ENCODE results near the gene RAB31.
"Not testable (repeated sequence)": the region's sequence is repeated elsewhere in the genome, so short reads cannot be mapped to it uniquely, and the experiment has no call there.

Gene RAB31

GRCh38 chr18:9886005-9886348 lies 177.9 kb downstream of the RAB31 start:
- H3K27me3 ChIP-seq: no peaks in the 10 kb centered on the region
- H3K4me2 ChIP-seq: no peak overlapping the region
- H3K4me3 ChIP-seq: no peak overlapping the region
- TF ChIP-seq Cebpa-rat (IDR thresholded peaks at IDR 0.05): no peak
- no peaks in the 10 kb centered on the region for H3K4me1 ChIP-seq
- no peak overlapping the region for H3K9ac ChIP-seq
- H3K9me3 ChIP-seq: no peaks in the 10 kb centered on the region
- H4K20me1 ChIP-seq: no peaks in the 10 kb centered on the region
- H3K36me3 ChIP-seq: no peaks in the 10 kb centered on the region
- no peak overlapping the region for H3K27ac ChIP-seq

GRCh38 chr18:9887992-9888391 lies 179.9 kb downstream of the RAB31 start:
- Histone ChIP-seq H3K36me3 (no peaks in the 10 kb centered on the region), H3K9me3 (no peaks in the 10 kb centered on the region), H3K27ac (no peak overlapping the region), H3K9ac (no peak overlapping the region), H4K20me1 (no peaks in the 10 kb centered on the region), H3K4me2 (no peak overlapping the region), H3K4me1 (no peaks in the 10 kb centered on the region), H3K4me3 (no peak overlapping the region), H3K27me3 (no peaks in the 10 kb centered on the region)
- no peak for TF ChIP-seq Cebpa-rat (IDR thresholded peaks at IDR 0.05)

- no peaks in the 10 kb centered on the region for H3K36me3 ChIP-seq
- H3K4me1 ChIP-seq: no peaks in the 10 kb centered on the region
- H3K9me3 ChIP-seq: no peaks in the 10 kb centered on the region
- TF ChIP-seq Cebpa-rat (IDR thresholded peaks at IDR 0.05): no peak
- H4K20me1 ChIP-seq: no peaks in the 10 kb centered on the region
- no peak overlapping the region for H3K4me2 ChIP-seq
- no peak overlapping the region for H3K9ac ChIP-seq
- H3K27me3 ChIP-seq: no peaks in the 10 kb centered on the region
- no peak overlapping the region for H3K27ac ChIP-seq
- no peak overlapping the region for H3K4me3 ChIP-seq
These were observed 182.1 kb downstream of the RAB31 start for GRCh38 chr18:9890196-9890595.

GRCh38 chr18:9890957-9891356 lies 182.9 kb downstream of the RAB31 start:
- H3K36me3 ChIP-seq: no peaks in the 10 kb centered on the region
- H3K4me2 ChIP-seq: no peak overlapping the region
- no peak for TF ChIP-seq Cebpa-rat (IDR thresholded peaks at IDR 0.05)
- H3K9me3 ChIP-seq: no peaks in the 10 kb centered on the region
- no peak overlapping the region for H3K9ac ChIP-seq
- no peaks in the 10 kb centered on the region for H3K27me3 ChIP-seq
- no peaks in the 10 kb centered on the region for H3K4me1 ChIP-seq
- no peak overlapping the region for H3K4me3 ChIP-seq
- H4K20me1 ChIP-seq: no peaks in the 10 kb centered on the region
- no peak overlapping the region for H3K27ac ChIP-seq

GRCh38 chr18:9891515-9891914 lies 183.4 kb downstream of the RAB31 start:
- H3K27me3 ChIP-seq, H3K36me3 ChIP-seq, H3K9me3 ChIP-seq, H3K4me2 ChIP-seq, H3K27ac ChIP-seq, H3K4me3 ChIP-seq, H4K20me1 ChIP-seq, H3K4me1 ChIP-seq, H3K9ac ChIP-seq: not testable (repeated sequence)

- H3K27ac ChIP-seq: no peak overlapping the region
These were observed 186.5 kb downstream of the RAB31 start for GRCh38 chr18:9894454-9895068.

GRCh38 chr18:9897129-9897528 lies 189.0 kb downstream of the RAB31 start:
- Histone ChIP-seq H3K27me3 (no peaks in the 10 kb centered on the region), H3K36me3 (no peaks in the 10 kb centered on the region), H3K27ac (no peak overlapping the region)

More at GRCh38 chr18:9894454-9895068, 186.5 kb downstream of the RAB31 start:
- Histone ChIP-seq H3K36me3 (no peaks in the 10 kb centered on the region), H3K27me3 (no peaks in the 10 kb centered on the region), H3K4me2 (no peak overlapping the region), H3K4me3 (no peak overlapping the region), H3K4me1 (no peaks in the 10 kb centered on the region), H3K9ac (no peak overlapping the region), H3K9me3 (no peaks in the 10 kb centered on the region), H4K20me1 (no peaks in the 10 kb centered on the region)
- no peak for TF ChIP-seq Cebpa-rat (IDR thresholded peaks at IDR 0.05)

GRCh38 chr18:9897787-9898291 lies 189.7 kb downstream of the RAB31 start:
- H3K9me3 ChIP-seq, H3K4me2 ChIP-seq, H3K4me3 ChIP-seq, H3K4me1 ChIP-seq, H3K27ac ChIP-seq, H3K36me3 ChIP-seq, H3K27me3 ChIP-seq, H4K20me1 ChIP-seq, H3K9ac ChIP-seq: not testable (repeated sequence)

More at GRCh38 chr18:9897129-9897528, 189.0 kb downstream of the RAB31 start:
- Histone ChIP-seq H4K20me1 (no peaks in the 10 kb centered on the region), H3K9me3 (no peaks in the 10 kb centered on the region), H3K4me3 (no peak overlapping the region), H3K9ac (no peak overlapping the region), H3K4me2 (no peak overlapping the region), H3K4me1 (no peaks in the 10 kb centered on the region)
- TF ChIP-seq Cebpa-rat (IDR thresholded peaks at IDR 0.05): no peak

GRCh38 chr18:9898792-9899549 lies 190.9 kb downstream of the RAB31 start:
- Histone ChIP-seq H3K36me3 (no peaks in the 10 kb centered on the region), H3K27ac (no peak overlapping the region), H3K27me3 (no peaks in the 10 kb centered on the region), H3K4me2 (no peak overlapping the region), H3K9me3 (no peaks in the 10 kb centered on the region), H3K4me1 (no peaks in the 10 kb centered on the region), H3K4me3 (no peak overlapping the region), H3K9ac (no peak overlapping the region), H4K20me1 (no peaks in the 10 kb centered on the region)
- no peak for TF ChIP-seq Cebpa-rat (IDR thresholded peaks at IDR 0.05)

- H3K36me3 ChIP-seq, H3K9me3 ChIP-seq, H3K4me3 ChIP-seq, H3K9ac ChIP-seq, H3K4me2 ChIP-seq, H3K4me1 ChIP-seq, H3K27me3 ChIP-seq, H4K20me1 ChIP-seq, H3K27ac ChIP-seq: not testable (repeated sequence)
These were observed 191.4 kb downstream of the RAB31 start for GRCh38 chr18:9899550-9899930.
